ENCODE measurements around the gene VPS45.
"Not testable (repeated sequence)": the region's sequence is repeated elsewhere in the genome, so short reads cannot be mapped to it uniquely, and the experiment has no call there.

VPS45 gene

GRCh38 chr1:150162582-150162861 lies 94.9 kb downstream of the VPS45 start:
- DNase-seq: no peak

- DNase-seq: no peak
These were observed 95.5 kb downstream of the VPS45 start for GRCh38 chr1:150162862-150163706.

- no peak for DNase-seq
These were observed 96.6 kb downstream of the VPS45 start for GRCh38 chr1:150164224-150164623.

GRCh38 chr1:150164779-150165178 lies 97.2 kb downstream of the VPS45 start:
- DNase-seq: no peak

- peak; percentile 62 for DNase-seq
These were observed 98.3 kb downstream of the VPS45 start for GRCh38 chr1:150165622-150166612.

- DNase-seq: peak; percentile 65
These were observed 101.5 kb downstream of the VPS45 start for GRCh38 chr1:150168960-150169601.

GRCh38 chr1:150171801-150172200 lies 104.2 kb downstream of the VPS45 start:
- no peak for DNase-seq

GRCh38 chr1:150173141-150173585 lies 105.6 kb downstream of the VPS45 start:
- DNase-seq: no peak

GRCh38 chr1:150176593-150176992 lies 109.0 kb downstream of the VPS45 start:
- DNase-seq: no peak

- no peak for DNase-seq
These were observed 111.0 kb downstream of the VPS45 start for GRCh38 chr1:150178548-150178947.

GRCh38 chr1:150179867-150180266 lies 112.3 kb downstream of the VPS45 start:
- DNase-seq: no peak

GRCh38 chr1:150180474-150180873 lies 112.9 kb downstream of the VPS45 start:
- no peak for DNase-seq

GRCh38 chr1:150182247-150182646 lies 114.7 kb downstream of the VPS45 start:
- no peak for DNase-seq

- no peak for DNase-seq
These were observed 115.5 kb downstream of the VPS45 start for GRCh38 chr1:150183061-150183460.

GRCh38 chr1:150185481-150185880 lies 117.9 kb downstream of the VPS45 start:
- DNase-seq: no peak

- not testable (repeated sequence) for DNase-seq
These were observed 118.8 kb downstream of the VPS45 start for GRCh38 chr1:150186438-150186788.

GRCh38 chr1:150186789-150187559 lies 119.4 kb downstream of the VPS45 start:
- peak; percentile 65 for DNase-seq

GRCh38 chr1:150187560-150187931 lies 120.0 kb downstream of the VPS45 start:
- no peak for DNase-seq

- DNase-seq: no peak
These were observed 124.4 kb downstream of the VPS45 start for GRCh38 chr1:150192012-150192411.

GRCh38 chr1:150194381-150195031 lies 126.9 kb downstream of the VPS45 start:
- no peak for DNase-seq

All from activated CD4-positive, alpha-beta T cell treated with anti-CD3 and anti-CD28 coated beads, Interleukin-2, Interleukin-6, amounts not matched to agents 100 ng/mL and 50 ng/mL, durations not matched to agents 16 hours and 8 hours (primary cell).